Skeletal muscle tissue (tissue), 4 donors: ENCODE measurements around the gene RBM38. TPM values are rescaled to one million over a fixed set of nuclear protein-coding genes. Genes with fewer than 3 reads are reported as not detected.

ENCODE experiments used
- H3K27ac ChIP-seq: one replicate; pipeline ENCODE4 v1.7.0; 2013; ENCODE audit warnings: mild to moderate bottlenecking, low read depth, low read length, inconsistent platforms
- H3K27me3 ChIP-seq, 3 donors: one replicate each; pipeline ENCODE4 v1.7.0; 2013; ENCODE audit warnings: low read length in 3 of 3; ENCODE audit not compliant: control insufficient read depth in 3 of 3, insufficient read depth in 3 of 3
- H3K36me3 ChIP-seq, 3 donors: one replicate each; pipeline ENCODE4 v1.7.0; 2013; ENCODE audit warnings: low read length in 3 of 3; ENCODE audit not compliant: control insufficient read depth in 3 of 3, insufficient read depth in 3 of 3
- H3K4me1 ChIP-seq, 3 donors: one replicate each; pipeline ENCODE4 v1.7.0; 2013; ENCODE audit warnings: low read length in 3 of 3, mild to moderate bottlenecking in 3 of 3; ENCODE audit not compliant: control insufficient read depth in 3 of 3, insufficient read depth in 3 of 3
- H3K4me3 ChIP-seq, 3 donors: one replicate each; pipeline ENCODE4 v1.7.0; 2013; ENCODE audit warnings: low read length in 3 of 3
- H3K9ac ChIP-seq, 3 donors: one replicate each; pipeline ENCODE4 v1.7.0; 2013; ENCODE audit warnings: low read length in 3 of 3, mild to moderate bottlenecking in 3 of 3, moderate library complexity in 2 of 3, low read depth in 1 of 3
- H3K9me3 ChIP-seq, 3 donors: one replicate each; pipeline ENCODE4 v1.7.0; 2013; ENCODE audit warnings: low read length in 3 of 3; ENCODE audit not compliant: control insufficient read depth in 3 of 3
- total RNA-seq: library from RNA; depleted of rRNA; stranded (reverse); fragments of >200 nt; gene quantifications from one replicate; pipeline ENCODE4 v1.2.3, GENCODE V29; 2014
- donor health status: Osteomylitis.

The RBM38 gene
- total RNA-seq, 1 donor from 2014 or later, result 60.0 TPM

DNA sequence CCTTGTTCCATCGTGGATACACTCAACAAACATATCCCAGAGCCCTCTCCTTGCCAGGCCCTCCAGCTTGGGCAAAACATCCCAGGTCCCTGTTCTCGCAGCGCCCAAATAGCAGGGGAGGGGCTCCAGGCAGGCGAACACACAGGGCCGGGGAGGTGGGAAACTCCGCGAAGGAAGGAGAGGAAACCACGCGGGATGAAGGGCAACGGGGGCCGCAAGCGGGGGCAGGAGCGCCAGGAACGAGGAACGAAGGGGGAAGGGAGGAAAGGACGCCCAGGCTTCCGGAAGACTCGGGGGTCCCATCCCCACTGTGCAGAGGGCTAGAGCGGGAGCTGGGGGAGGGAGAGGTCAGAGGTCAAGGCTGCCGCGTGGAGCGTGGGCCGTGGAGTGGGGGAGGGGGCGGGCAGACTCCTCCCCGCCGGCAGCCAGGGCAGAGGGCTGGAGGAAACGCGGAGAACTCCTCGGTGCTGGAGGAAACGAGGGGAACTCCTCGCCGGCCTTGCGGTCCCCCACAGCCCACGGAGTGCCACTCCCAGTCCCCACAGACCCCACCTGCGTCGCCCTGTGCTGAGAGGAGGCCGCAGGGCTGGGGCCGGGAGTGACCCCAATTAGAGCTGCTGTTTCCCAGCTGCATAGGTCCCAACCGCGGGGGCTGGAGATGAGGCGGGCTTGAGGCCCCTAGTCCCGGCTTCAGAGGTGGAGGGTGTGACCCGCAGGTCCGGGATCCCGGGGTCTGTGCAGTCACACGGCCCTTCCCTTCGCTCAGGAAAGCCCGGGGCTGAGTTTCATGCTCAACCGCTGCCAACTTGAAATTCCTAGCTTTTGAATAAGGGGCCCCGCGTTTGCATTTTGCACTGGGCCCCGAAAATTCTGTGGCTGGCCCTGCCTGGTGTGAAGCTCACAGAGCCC is 1.2 kb upstream of the RBM38 start:
- H3K36me3 ChIP-seq, result peaks cover 12 to 20% (median 14%) of the 10 kb centered on the region in 3 donors
- H3K27ac ChIP-seq, result peak overlapping the region; percentile 70
- H3K27me3 ChIP-seq, result no peaks in the 10 kb centered on the region
- no peaks in the 10 kb centered on the region for H3K9me3 ChIP-seq
- H3K4me1 ChIP-seq, result peaks cover 38 to 47% (median 39%) of the 10 kb centered on the region in 3 donors
- peak overlapping the region; percentile 66 to 68 (median 66) for H3K4me3 ChIP-seq
- H3K9ac ChIP-seq, result peak overlapping the region; percentile 79 to 84 (median 82)

DNA sequence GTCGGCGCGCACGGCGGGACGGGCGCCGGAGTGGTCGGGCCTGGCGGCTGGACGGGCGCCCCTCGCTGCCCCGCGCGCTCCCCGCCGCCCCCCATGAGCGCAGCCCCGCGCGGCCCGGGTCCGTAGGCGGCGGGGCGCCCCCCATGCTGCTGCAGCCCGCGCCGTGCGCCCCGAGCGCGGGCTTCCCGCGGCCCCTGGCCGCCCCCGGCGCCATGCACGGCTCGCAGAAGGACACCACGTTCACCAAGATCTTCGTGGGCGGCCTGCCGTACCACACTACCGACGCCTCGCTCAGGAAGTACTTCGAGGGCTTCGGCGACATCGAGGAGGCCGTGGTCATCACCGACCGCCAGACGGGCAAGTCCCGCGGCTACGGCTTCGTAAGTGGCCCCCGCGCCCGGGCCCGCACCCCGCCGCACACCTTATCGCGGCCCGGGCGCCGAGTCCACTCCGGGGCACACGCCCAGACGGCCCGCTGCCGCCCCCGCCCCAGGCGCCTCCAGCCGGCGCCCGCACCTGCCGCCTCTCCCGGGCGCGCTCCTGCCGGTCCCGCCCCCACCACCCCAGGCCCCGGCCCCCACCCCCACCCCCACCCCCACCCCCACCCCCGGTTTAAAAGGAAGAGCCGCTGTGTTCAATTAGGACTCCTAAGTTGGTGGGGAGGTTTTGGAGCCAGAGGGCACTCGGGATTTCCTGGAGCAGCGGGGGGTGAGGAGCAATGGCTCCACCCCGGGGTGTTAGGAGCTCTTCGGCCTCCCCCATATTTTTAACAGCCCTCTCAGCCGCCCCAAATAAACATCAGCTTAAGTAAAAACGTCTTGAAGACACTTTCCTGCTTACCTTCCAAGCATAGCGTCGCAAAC is 474 bp downstream of the RBM38 start:
- H3K4me1 ChIP-seq, result peaks cover 54 to 59% (median 56%) of the 10 kb centered on the region in 3 donors

DNA sequence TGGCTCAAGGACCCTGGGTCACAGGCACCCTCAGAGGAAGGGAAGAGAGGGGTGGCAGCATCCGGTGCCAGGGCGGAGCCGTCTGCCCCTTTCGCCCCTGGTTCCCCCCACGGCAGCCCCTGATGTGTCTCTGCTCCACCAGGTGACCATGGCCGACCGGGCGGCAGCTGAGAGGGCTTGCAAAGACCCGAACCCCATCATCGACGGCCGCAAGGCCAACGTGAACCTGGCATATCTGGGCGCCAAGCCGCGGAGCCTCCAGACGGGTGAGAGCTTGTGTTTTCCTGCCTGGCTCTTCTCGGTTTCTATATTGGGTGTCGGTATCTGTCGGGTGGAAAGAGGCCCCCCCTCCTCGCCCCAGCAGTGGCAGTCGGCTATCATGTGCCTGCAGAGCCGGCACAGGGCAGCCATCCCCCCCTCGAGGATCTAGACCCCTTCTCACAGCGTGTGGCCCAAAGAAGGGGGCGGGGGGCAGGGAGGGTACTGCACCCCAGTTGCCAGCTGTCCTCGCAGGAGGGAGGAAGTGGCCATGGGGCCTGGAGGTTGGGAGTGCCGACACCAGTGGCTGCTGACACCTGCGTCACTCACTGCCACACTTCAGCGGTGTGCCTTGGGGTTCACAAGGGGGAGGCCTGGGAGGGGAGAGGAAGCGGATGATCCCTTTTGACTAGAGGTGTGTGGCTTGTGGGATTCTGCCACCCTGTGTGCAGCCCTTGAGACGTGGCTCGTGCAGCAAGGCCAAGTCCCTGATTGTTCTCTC is 1.5 kb downstream of the RBM38 start:
- Histone ChIP-seq H3K27me3 (no peaks in the 10 kb centered on the region), H3K9ac (peak overlapping the region; percentile 86 to 98 (median 96)), H3K36me3 (peaks cover 22 to 25% (median 23%) of the 10 kb centered on the region in 3 donors), H3K4me1 (peaks cover 64 to 69% (median 66%) of the 10 kb centered on the region in 3 donors), H3K9me3 (no peaks in the 10 kb centered on the region), H3K4me3 (peak overlapping the region; percentile 71 to 89 (median 77)), H3K27ac (peak overlapping the region; percentile 90)

More for the DNA sequence above, 474 bp downstream of the RBM38 start:
- H3K36me3 ChIP-seq, result peaks cover 13 to 15% (median 14%) of the 10 kb centered on the region in 3 donors
- H3K9ac ChIP-seq, result peak overlapping the region; percentile 86 to 98 (median 96)
- no peaks in the 10 kb centered on the region for H3K9me3 ChIP-seq
- H3K27ac ChIP-seq, result peak overlapping the region; percentile 90
- no peaks in the 10 kb centered on the region for H3K27me3 ChIP-seq
- peak overlapping the region; percentile 78 to 89 (median 83) for H3K4me3 ChIP-seq

DNA sequence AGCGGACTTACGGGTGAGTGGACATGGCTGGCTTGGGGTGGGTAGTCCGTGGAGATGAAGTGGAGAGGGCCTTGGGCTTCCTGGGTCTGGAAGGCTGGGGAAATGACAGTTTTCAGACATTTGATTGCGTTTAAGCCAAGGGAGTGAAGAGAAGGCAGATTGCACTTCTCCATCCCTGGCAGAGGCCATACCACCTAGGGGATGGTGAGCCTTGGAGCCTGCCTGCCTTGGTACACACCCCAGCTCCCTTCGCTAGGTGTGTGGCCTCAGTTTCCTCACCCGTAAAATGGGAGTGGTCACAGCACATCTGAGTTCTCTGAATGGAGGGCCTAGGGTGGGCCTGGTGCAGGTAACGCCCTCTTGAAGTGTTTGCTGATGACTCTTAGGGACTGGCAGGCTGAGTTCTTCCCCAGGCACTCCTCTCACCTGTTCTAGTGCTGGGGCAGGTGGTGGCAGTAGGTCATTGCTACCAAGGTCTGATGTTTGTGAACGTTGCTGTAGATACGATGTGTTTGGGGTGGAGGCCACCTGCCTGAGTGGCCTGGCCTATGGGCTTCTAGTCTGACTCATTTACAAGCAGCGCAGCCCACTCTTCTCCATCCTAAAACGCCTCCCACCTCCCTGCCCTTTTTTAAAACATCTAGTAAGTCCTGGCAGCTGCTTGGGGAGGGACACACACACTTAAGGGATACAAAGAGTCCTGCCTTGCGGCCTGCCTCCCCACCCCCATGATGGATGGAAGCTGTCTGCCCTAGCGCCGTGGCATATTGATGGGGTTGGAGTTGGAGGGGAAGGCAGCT is 2.3 kb downstream of the RBM38 start:
- peak overlapping the region; percentile 71 to 89 (median 77) for H3K4me3 ChIP-seq
- peaks cover 72 to 78% (median 74%) of the 10 kb centered on the region in 3 donors for H3K4me1 ChIP-seq

DNA sequence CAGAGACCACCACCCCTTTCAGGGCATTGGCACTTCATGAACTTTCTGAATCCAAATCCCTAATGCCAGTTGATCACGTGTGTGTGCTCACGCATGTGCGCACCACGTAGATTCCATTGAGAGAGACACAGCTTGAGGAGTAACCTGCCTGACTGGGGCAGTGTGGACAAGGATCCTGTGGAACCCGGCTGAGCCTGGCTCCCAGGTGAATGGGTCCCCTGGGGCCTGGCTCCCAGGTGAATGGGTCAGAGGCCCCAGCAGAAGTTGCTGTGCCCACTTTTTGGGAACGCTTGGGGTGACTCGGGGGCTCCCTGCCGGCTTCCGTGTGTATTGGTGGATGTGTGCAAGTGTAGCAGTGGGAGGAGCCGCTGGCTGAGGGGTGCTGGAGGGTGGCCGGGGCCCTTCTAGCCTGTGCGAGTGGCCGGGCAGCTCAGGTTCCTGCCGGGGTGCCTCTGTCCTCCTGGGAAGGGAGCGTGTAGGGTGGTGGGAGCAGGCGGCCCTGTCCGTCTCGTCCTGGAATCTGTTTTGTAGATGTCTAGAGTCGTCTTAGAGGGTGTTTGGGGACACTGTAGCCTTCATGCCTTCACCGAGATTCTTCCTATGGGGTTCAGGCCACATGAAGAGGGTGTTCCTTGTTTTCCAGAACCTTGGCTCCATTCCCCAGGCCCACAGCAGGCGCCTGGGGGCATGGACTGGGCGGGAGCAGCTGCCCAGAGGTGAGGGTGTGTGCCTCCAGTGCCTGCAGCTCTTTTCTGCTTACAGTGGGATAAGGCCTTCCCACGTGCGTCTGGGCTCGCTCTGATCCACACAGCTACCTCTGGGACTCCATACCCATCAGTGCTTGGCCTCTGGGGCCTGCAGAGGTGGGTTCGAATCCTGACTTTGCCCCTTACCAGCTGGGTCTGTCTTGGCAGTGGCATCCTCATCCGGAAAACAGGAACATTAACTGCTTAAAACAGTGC is 3.2 kb downstream of the RBM38 start:
- H3K9ac ChIP-seq, result peak overlapping the region; percentile 77 to 98 (median 86)
- H3K9me3 ChIP-seq, result no peaks in the 10 kb centered on the region

More for the DNA sequence above, 2.3 kb downstream of the RBM38 start:
- H3K27me3 ChIP-seq, result no peaks in the 10 kb centered on the region
- H3K36me3 ChIP-seq, result peaks cover 22 to 27% (median 23%) of the 10 kb centered on the region in 3 donors
- no peaks in the 10 kb centered on the region for H3K9me3 ChIP-seq
- peak overlapping the region; percentile 90 for H3K27ac ChIP-seq
- peak overlapping the region; percentile 77 to 98 (median 86) for H3K9ac ChIP-seq

DNA sequence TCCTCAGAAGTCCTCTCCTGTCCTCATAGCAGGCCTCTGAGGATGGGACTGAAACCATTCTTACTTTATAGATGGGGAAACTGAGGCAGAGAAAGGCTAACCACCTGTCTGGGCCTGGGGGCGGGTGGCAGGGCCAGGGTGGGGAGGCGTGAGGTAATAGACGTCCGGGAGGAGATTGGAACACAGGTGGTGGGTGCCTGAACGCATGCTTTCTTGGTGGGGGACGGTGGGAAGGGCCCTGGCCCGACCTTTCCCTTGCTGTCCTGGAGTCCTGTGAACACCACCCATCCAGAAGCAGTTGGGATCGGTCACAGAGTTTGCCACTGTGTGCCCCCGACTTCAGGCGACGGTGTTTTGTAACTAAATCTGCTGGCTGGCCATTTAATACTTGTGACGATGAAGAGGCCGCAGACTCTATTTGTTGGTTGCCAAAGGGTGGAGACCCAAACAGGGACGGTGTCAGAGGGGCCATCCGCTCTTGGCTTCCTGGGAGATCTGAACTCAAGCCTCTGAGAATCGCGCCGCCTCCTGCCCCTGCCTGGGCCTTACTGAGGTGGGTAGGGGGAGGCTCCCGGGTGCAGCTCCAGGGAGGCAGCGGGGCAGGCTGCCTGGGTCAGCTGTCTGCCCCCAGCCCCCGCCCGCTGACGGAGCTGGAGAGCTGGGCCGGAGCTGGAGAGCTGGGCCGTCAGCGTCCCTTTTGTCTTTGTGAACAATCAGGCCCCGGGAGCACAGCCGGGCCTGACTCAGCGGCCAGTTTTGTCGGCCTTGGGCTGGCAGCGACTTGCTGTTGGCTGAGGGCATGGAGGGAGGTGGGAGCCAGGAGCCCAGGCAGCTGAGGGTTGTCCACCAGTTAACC is 4.1 kb downstream of the RBM38 start:
- no peaks in the 10 kb centered on the region for H3K9me3 ChIP-seq
- peaks cover 23 to 27% (median 27%) of the 10 kb centered on the region in 3 donors for H3K36me3 ChIP-seq
- no peaks in the 10 kb centered on the region for H3K27me3 ChIP-seq
- peak overlapping the region; percentile 65 to 89 (median 71) for H3K4me3 ChIP-seq
- H3K4me1 ChIP-seq, result peaks cover 80 to 86% (median 83%) of the 10 kb centered on the region in 3 donors
- H3K27ac ChIP-seq, result peak overlapping the region; percentile 90
- peak overlapping the region; percentile 77 to 98 (median 86) for H3K9ac ChIP-seq

More for the DNA sequence above, 3.2 kb downstream of the RBM38 start:
- peak overlapping the region; percentile 71 to 89 (median 77) for H3K4me3 ChIP-seq
- no peaks in the 10 kb centered on the region for H3K27me3 ChIP-seq
- peak overlapping the region; percentile 90 for H3K27ac ChIP-seq
- H3K4me1 ChIP-seq, result peaks cover 80 to 85% (median 82%) of the 10 kb centered on the region in 3 donors
- H3K36me3 ChIP-seq, result peaks cover 22 to 27% (median 23%) of the 10 kb centered on the region in 3 donors

DNA sequence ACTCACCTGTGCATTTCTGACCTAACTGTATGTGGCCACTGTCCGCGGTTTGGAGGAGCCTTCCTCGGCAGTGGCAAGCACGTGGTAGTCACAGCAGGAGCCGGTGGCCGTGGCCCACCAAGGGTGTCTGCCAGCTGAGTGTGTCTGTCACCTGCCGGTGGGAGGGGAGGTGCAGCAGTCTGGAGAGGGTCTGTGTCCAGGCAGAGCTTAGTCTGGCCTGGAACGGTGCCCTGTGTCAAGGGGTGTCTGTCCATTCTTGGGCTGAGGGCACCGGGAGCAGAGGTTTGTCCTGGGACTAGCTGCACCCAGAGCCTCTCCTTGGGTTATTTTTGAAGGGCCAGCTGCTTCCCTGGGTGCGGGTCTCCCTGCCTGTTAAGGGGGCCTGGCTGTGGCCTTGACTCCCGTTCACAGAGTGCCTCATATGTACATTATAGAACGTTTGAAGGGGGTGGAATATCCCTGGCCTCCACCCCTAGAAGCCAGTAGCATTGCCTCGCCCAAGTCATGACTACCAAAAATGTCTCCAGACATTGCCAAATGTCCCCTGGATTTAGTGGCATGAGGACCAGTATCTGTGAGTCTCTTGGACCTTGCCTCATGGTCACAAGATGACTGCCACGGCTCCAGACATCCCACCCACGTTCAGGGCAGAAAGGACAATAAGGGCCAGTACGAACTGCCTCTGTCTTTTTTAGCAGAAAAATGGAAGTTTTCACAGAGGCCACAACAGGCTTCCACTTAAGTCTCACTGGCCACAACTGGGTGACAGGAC is 5.2 kb downstream of the RBM38 start:
- Histone ChIP-seq H3K27ac (peak overlapping the region; percentile 90), H3K9ac (peak overlapping the region; percentile 77 to 98 (median 86)), H3K4me1 (peaks cover 87 to 90% (median 90%) of the 10 kb centered on the region in 3 donors), H3K9me3 (no peaks in the 10 kb centered on the region), H3K4me3 (peak overlapping the region; percentile 46 to 71 (median 66)), H3K36me3 (peaks cover 30 to 32% (median 31%) of the 10 kb centered on the region in 3 donors), H3K27me3 (no peaks in the 10 kb centered on the region)
